Endothelial cell of umbilical vein (primary cell): ENCODE results near the gene SPNS2. TPM values are rescaled to one million over a fixed set of nuclear protein-coding genes. Genes with fewer than 3 reads are reported as not detected.

Source experiments
- BruUV-seq: library from RNA; stranded (reverse); fragments of 400-500 nt; replicated peaks from 2 replicates; lab custom pipeline; 2021; lab: Mats Ljungman, UMichigan
- CTCF ChIA-PET: fragments of 300-600, 350-600 bp; sonication (Branson Sonifier 250); formaldehyde crosslinking; loops from one replicate; lab custom pipeline; 2021; ENCODE audit warnings: antibody characterized with exemption, inconsistent platforms; lab: Charles Lee
- POLR2A ChIA-PET: fragments of 300-600, 350-600 bp; sonication (Branson Sonifier 250); formaldehyde crosslinking; loops from one replicate; lab custom pipeline; 2021; ENCODE audit warnings: antibody characterized with exemption, inconsistent platforms; lab: Charles Lee
- DNase-seq: peaks from one replicate; pipeline ENCODE4 v3.0.0-alpha.2; 2011; ENCODE audit warnings: low read depth, low spot score
- FAIRE-seq: peaks from 2 replicates; lab custom pipeline; 2011; peaks lifted over from hg19 to GRCh38; lab: Jason Lieb, UNC
- H2AFZ ChIP-seq: 2 replicates; pipeline ENCODE4 v1.6.0; 2012; ENCODE audit warnings: low read depth, low read length, control low read depth, inconsistent platforms
- H3K27ac ChIP-seq: 2 replicates; pipeline ENCODE4 v1.5.1; 2011; ENCODE audit warnings: low read depth, mild to moderate bottlenecking, control low read depth, low read length, moderate library complexity; ENCODE audit not compliant: insufficient read depth
- H3K27me3 ChIP-seq, 2 experiments: 2 replicates each; pipeline versions ENCODE4 v1.6.0 to v1.6.1; 2011; ENCODE audit warnings: low read length in 2 of 2, mixed read lengths in 1 of 2; ENCODE audit not compliant: control insufficient read depth in 2 of 2, insufficient read depth in 2 of 2
- H3K36me3 ChIP-seq, 2 experiments: 2 replicates in 1 of 2; 3 replicates in 1 of 2; pipeline ENCODE4 v1.5.1; 2011; ENCODE audit warnings: low read length in 2 of 2, mild to moderate bottlenecking in 1 of 2, moderate library complexity in 1 of 2; ENCODE audit not compliant: control insufficient read depth in 2 of 2, insufficient read depth in 2 of 2; ENCODE audit errors: extremely low read depth in 1 of 2
- H3K4me1 ChIP-seq: 3 replicates; pipeline ENCODE4 v1.5.1; 2011; ENCODE audit warnings: mild to moderate bottlenecking, low read length; ENCODE audit not compliant: control insufficient read depth, insufficient read depth; ENCODE audit errors: extremely low read depth
- H3K4me2 ChIP-seq: 2 replicates; pipeline ENCODE4 v1.6.1; 2011; ENCODE audit warnings: low read length, control low read depth, mixed read lengths; ENCODE audit not compliant: insufficient read depth
- H3K4me3 ChIP-seq, 3 experiments: fragments of 200-600 bp in 1 of 3; sonication (generic), shearing (Covaris generic) in 1 of 3; replicated peaks in 1 of 3; 2 replicates each; pipeline ENCODE4 v1.5.1; 2011 to 2016; ENCODE audit warnings: control low read depth in 3 of 3, low read length in 3 of 3, mild to moderate bottlenecking in 2 of 3, inconsistent platforms in 1 of 3, low read depth in 1 of 3, moderate library complexity in 1 of 3; ENCODE audit not compliant: insufficient read depth in 1 of 3
- H3K79me2 ChIP-seq: 2 replicates; pipeline ENCODE4 v1.6.0; 2012; ENCODE audit warnings: low read length, inconsistent platforms; ENCODE audit not compliant: control insufficient read depth, insufficient read depth
- H3K9ac ChIP-seq: replicated peaks from 2 replicates; pipeline ENCODE3; 2011; ENCODE audit warnings: low read length, control low read depth; ENCODE audit not compliant: insufficient read depth; ENCODE audit errors: extremely low read depth
- H3K9me1 ChIP-seq: replicated peaks from 3 replicates; pipeline ENCODE4 v1.6.0; 2011; ENCODE audit warnings: mild to moderate bottlenecking, low read length; ENCODE audit not compliant: control insufficient read depth, insufficient read depth; ENCODE audit errors: extremely low read depth
- H3K9me3 ChIP-seq: replicated peaks from 2 replicates; pipeline ENCODE4 v1.5.1; 2012; ENCODE audit warnings: low read length, inconsistent platforms; ENCODE audit not compliant: control insufficient read depth, insufficient read depth
- H4K20me1 ChIP-seq: replicated peaks from 2 replicates; pipeline ENCODE3; 2011; ENCODE audit warnings: mild to moderate bottlenecking, low read length; ENCODE audit not compliant: control insufficient read depth, insufficient read depth; ENCODE audit errors: extremely low read depth
- EZH2 ChIP-seq: IDR thresholded peaks from 2 replicates; pipeline ENCODE4 v1.6.1; 2012; ENCODE audit warnings: borderline replicate concordance, low read depth, mild to moderate bottlenecking, moderate library complexity, low read length, inconsistent platforms; ENCODE audit not compliant: severe bottlenecking
- FOS ChIP-seq: IDR thresholded peaks from 2 replicates; pipeline ENCODE4 v1.6.1; 2011; ENCODE audit warnings: mild to moderate bottlenecking, low read length, moderate library complexity, borderline replicate concordance; ENCODE audit not compliant: insufficient read depth
- GATA2 ChIP-seq: IDR thresholded peaks from 2 replicates; pipeline ENCODE4 v1.7.0; 2011; ENCODE audit warnings: low read depth, mild to moderate bottlenecking, moderate library complexity, mixed read lengths, low read length; ENCODE audit not compliant: insufficient read length, insufficient read depth
- JUN ChIP-seq: IDR thresholded peaks from 2 replicates; pipeline ENCODE4 v1.6.1; 2011; ENCODE audit warnings: borderline replicate concordance, low read depth; ENCODE audit not compliant: insufficient read length, insufficient read depth
- MYC ChIP-seq: IDR thresholded peaks from one replicate; pipeline ENCODE4 v1.6.1; 2011; ENCODE audit warnings: mild to moderate bottlenecking, low read depth, low read length
- POLR2A ChIP-seq: IDR thresholded peaks from 2 replicates; pipeline ENCODE4 v1.6.1; 2012; ENCODE audit warnings: low read depth, mild to moderate bottlenecking, control low read depth, low read length
- POLR2AphosphoS5 ChIP-seq: IDR thresholded peaks from 2 replicates; pipeline ENCODE4 v1.6.1; 2012; ENCODE audit warnings: low read depth, mild to moderate bottlenecking, control low read depth, low read length, moderate library complexity; ENCODE audit not compliant: insufficient read depth
- dilution Hi-C: fragments of 300-500 bp; cut with MboI; formaldehyde crosslinking; loops from one replicate; pipeline ENCODE4 v1.15.0; 2019; ENCODE audit warnings: low sequenced_read_pairs; ENCODE audit not compliant: extremely low pct_ligation_motif_present
- intact Hi-C: fragments of 100-400 bp; cut with micrococcal nuclease; formaldehyde crosslinking; loops from one replicate; pipeline ENCODE4 v1.10.0; 2022
- polyA plus RNA-seq, 4 experiments: library from polyadenylated mRNA; depleted of rRNA in 3 of 4; stranded (reverse) in 3 of 4; unstranded in 1 of 4; fragments of >200 nt; gene quantifications; 2 replicates each; pipeline versions ENCODE4 v1.2.1 to v1.2.3, GENCODE V29; 2011 to 2012; ENCODE audit warnings: missing spikeins in 1 of 4
- total RNA-seq: library from RNA; stranded (reverse); gene quantifications from 2 replicates; pipeline ENCODE4 v1.2.3, GENCODE V29; 2021
- TF ChIP-seq, protein P1 (sequence below): IDR thresholded peaks from 2 replicates; pipeline ENCODE4 v1.6.1; 2011; ENCODE audit not compliant: insufficient read depth, insufficient read length
- TF ChIP-seq, protein P2 (sequence below), 2 donors: IDR thresholded peaks; 1 replicate in 1 of 2; 2 replicates in 1 of 2; pipeline ENCODE4 v1.5.1; 2011; ENCODE audit warnings: low read length in 2 of 2, mild to moderate bottlenecking in 2 of 2, moderate library complexity in 2 of 2, control low read depth in 1 of 2, inconsistent platforms in 1 of 2, low read depth in 1 of 2; ENCODE audit not compliant: insufficient read depth in 1 of 2; ENCODE audit errors: extremely low read depth in 1 of 2

SPNS2 gene
- total and polyA plus RNA-seq, 2 donors (not counting 3 experiments of a cell fraction or from before 2014, with no cell fraction given), result 70.2 to 77.3 TPM

DNA sequence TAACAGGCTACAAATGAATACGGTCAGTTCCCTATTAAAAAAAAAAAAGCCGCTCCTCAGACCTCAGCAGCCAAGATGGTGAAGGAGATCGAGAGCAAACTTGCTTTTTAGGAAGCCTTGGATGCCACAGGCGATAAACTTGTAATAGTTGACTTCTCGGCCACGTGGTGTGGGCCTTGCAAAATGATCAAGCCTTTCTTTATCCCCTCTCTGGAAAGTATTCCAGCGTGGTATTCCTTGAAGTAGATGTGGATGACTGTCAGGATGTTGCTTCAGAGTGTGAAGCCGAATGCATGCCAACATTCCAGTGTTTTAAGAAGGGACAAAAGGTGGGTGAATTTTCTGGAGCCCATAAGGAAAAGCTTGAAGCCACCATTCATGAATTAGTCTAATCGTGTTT lies 73.5 kb downstream of the SPNS2 start:
- no peak for DNase-seq
- H2AFZ ChIP-seq, result no peak overlapping the region
- no peak overlapping the region for H3K4me3 ChIP-seq
- ChIA-PET CTCF (no interaction called here), POLR2A (no interaction called here)
- no peak for FAIRE-seq
- H3K9me3 ChIP-seq, result no peaks in the 10 kb centered on the region
- no peak overlapping the region for H3K27ac ChIP-seq
- TF ChIP-seq POLR2AphosphoS5 (no peak), GATA2 (no peak), FOS (no peak), POLR2A (no peak), EZH2 (no peak), JUN (no peak), MYC (no peak)
- TF ChIP-seq, protein P1, sequence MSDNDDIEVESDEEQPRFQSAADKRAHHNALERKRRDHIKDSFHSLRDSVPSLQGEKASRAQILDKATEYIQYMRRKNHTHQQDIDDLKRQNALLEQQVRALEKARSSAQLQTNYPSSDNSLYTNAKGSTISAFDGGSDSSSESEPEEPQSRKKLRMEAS, result no peak
- TF ChIP-seq, protein P2, sequence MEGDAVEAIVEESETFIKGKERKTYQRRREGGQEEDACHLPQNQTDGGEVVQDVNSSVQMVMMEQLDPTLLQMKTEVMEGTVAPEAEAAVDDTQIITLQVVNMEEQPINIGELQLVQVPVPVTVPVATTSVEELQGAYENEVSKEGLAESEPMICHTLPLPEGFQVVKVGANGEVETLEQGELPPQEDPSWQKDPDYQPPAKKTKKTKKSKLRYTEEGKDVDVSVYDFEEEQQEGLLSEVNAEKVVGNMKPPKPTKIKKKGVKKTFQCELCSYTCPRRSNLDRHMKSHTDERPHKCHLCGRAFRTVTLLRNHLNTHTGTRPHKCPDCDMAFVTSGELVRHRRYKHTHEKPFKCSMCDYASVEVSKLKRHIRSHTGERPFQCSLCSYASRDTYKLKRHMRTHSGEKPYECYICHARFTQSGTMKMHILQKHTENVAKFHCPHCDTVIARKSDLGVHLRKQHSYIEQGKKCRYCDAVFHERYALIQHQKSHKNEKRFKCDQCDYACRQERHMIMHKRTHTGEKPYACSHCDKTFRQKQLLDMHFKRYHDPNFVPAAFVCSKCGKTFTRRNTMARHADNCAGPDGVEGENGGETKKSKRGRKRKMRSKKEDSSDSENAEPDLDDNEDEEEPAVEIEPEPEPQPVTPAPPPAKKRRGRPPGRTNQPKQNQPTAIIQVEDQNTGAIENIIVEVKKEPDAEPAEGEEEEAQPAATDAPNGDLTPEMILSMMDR (IDR thresholded peaks at IDR 0.05; ENCODE audit: extremely low read depth in 1 of 2, insufficient read depth in 1 of 2, low read depth in 1 of 2, low read length in 2 of 2), result no peak
- H3K4me2 ChIP-seq, result no peak overlapping the region
- no peaks in the 10 kb centered on the region for H3K4me1 ChIP-seq
- no TSS peak for BruUV-seq
- no peak overlapping the region for H3K9ac ChIP-seq
- H3K27me3 ChIP-seq, result peaks cover 0 to 7% of the 10 kb centered on the region in 2 experiments
- no peaks in the 10 kb centered on the region for H4K20me1 ChIP-seq
- dilution Hi-C loops, result no loop called here
- intact Hi-C loops, result no loop called here
- no peaks in the 10 kb centered on the region for H3K79me2 ChIP-seq
- no peaks in the 10 kb centered on the region for H3K9me1 ChIP-seq
- no peaks in the 10 kb centered on the region for H3K36me3 ChIP-seq
